Gastroesophageal sphincter (tissue), 3 donors: ENCODE measurements around the gene NAE1.

Source experiments
- EP300 ChIP-seq: sonication (generic); formaldehyde crosslinking; IDR thresholded peaks from one replicate; pipeline ENCODE4 v1.6.1; 2017; ENCODE audit warnings: antibody characterized with exemption, mild to moderate bottlenecking
- POLR2AphosphoS5 ChIP-seq: sonication (generic); formaldehyde crosslinking; IDR thresholded peaks from one replicate; pipeline ENCODE4 v1.6.1; 2017; ENCODE audit warnings: antibody characterized with exemption
- TF ChIP-seq, protein P1 (sequence below), 4 experiments: fragments of 200-600 bp in 2 of 4; fragments of 450-650 bp in 2 of 4; sonication (generic) in 1 of 4; IDR thresholded peaks; one replicate each; pipeline ENCODE4 v1.5.1; 2017 to 2019; ENCODE audit warnings: antibody characterized with exemption in 4 of 4, mild to moderate bottlenecking in 2 of 4, moderate library complexity in 2 of 4

DNA sequence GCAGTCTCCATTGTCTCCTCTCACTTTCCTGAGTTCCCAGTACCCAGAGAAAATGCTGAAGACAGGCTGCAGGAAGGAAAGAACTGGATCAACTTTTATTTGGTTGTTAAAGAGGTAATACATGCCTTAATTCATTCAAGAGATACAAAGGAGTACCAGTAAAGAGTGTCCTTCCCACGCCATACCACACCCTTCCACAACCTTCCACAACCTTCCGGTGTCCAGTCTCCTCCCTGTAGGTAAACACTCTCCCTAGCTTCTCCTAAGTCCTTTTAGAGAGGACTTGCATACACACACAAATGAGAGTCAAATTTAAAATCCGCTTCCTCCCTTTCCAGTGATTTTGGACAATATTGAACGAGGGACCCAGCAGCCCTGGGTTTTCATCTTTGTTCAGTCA, 10.6 kb upstream of the NAE1 start:
- TF ChIP-seq POLR2AphosphoS5: no peak
- TF ChIP-seq, protein P1, sequence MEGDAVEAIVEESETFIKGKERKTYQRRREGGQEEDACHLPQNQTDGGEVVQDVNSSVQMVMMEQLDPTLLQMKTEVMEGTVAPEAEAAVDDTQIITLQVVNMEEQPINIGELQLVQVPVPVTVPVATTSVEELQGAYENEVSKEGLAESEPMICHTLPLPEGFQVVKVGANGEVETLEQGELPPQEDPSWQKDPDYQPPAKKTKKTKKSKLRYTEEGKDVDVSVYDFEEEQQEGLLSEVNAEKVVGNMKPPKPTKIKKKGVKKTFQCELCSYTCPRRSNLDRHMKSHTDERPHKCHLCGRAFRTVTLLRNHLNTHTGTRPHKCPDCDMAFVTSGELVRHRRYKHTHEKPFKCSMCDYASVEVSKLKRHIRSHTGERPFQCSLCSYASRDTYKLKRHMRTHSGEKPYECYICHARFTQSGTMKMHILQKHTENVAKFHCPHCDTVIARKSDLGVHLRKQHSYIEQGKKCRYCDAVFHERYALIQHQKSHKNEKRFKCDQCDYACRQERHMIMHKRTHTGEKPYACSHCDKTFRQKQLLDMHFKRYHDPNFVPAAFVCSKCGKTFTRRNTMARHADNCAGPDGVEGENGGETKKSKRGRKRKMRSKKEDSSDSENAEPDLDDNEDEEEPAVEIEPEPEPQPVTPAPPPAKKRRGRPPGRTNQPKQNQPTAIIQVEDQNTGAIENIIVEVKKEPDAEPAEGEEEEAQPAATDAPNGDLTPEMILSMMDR (IDR thresholded peaks at IDR 0.05): no peak
- TF ChIP-seq EP300: no peak
